Stimulated activated CD4-positive, alpha-beta T cell treated with anti-CD3 and anti-CD28 coated beads, Interleukin-15, amount 100 ng/mL, for 48 hours (primary cell): Measurements from ENCODE around the gene MROH9.

Source experiments
- DNase-seq, 2 donors: peaks; one replicate each; pipeline ENCODE4 v3.0.0-alpha.2; 2020; ENCODE audit warnings: low read depth in 2 of 2

Gene MROH9

GRCh38 chr1:170967042-170967910, 31.9 kb downstream of the MROH9 start:
- DNase-seq, result no peak

GRCh38 chr1:170970256-170970655, 34.9 kb downstream of the MROH9 start:
- DNase-seq, result no peak

GRCh38 chr1:170978371-170978910, 43.1 kb downstream of the MROH9 start:
- no peak for DNase-seq

- no peak for DNase-seq
Measured at GRCh38 chr1:170985406-170985805, 50.1 kb downstream of the MROH9 start.

- DNase-seq, result no peak
Measured at GRCh38 chr1:170986901-170987300, 51.6 kb downstream of the MROH9 start.

- DNase-seq, result no peak
Measured at GRCh38 chr1:170987424-170987823, 52.1 kb downstream of the MROH9 start.

GRCh38 chr1:170993151-170993550, 57.8 kb downstream of the MROH9 start:
- DNase-seq, result no peak

- no peak for DNase-seq
Measured at GRCh38 chr1:170993717-170994116, 58.4 kb downstream of the MROH9 start.

- no peak for DNase-seq
Measured at GRCh38 chr1:171014880-171015279, 79.5 kb downstream of the MROH9 start.

GRCh38 chr1:171017426-171017825, 82.1 kb downstream of the MROH9 start:
- no peak for DNase-seq

GRCh38 chr1:171019971-171020370, 84.6 kb downstream of the MROH9 start:
- DNase-seq, result no peak

- DNase-seq, result no peak
Measured at GRCh38 chr1:171032822-171033702, 97.7 kb downstream of the MROH9 start.

GRCh38 chr1:171037626-171038025, 102.3 kb downstream of the MROH9 start:
- DNase-seq, result no peak

- DNase-seq, result no peak
Measured at GRCh38 chr1:171038284-171038683, 103.0 kb downstream of the MROH9 start.

- no peak for DNase-seq
Measured at GRCh38 chr1:171048014-171048413, 112.7 kb downstream of the MROH9 start.

- DNase-seq, result no peak
Measured at GRCh38 chr1:171052977-171053376, 117.6 kb downstream of the MROH9 start.

- no peak for DNase-seq
Measured at GRCh38 chr1:171055966-171056643, 120.8 kb downstream of the MROH9 start.

GRCh38 chr1:171061425-171062143, 126.2 kb downstream of the MROH9 start:
- no peak for DNase-seq

GRCh38 chr1:171062902-171063301, 127.6 kb downstream of the MROH9 start:
- DNase-seq, result no peak

GRCh38 chr1:171075041-171075440, 139.7 kb downstream of the MROH9 start:
- DNase-seq, result no peak

- DNase-seq, result no peak
Measured at GRCh38 chr1:171081314-171081753, 146.0 kb downstream of the MROH9 start.
